ENCODE measurements around the gene GLA.
A peak's percentile ranks its signal among the peaks of the same experiment; 100 is the strongest.

The GLA gene

DNA sequence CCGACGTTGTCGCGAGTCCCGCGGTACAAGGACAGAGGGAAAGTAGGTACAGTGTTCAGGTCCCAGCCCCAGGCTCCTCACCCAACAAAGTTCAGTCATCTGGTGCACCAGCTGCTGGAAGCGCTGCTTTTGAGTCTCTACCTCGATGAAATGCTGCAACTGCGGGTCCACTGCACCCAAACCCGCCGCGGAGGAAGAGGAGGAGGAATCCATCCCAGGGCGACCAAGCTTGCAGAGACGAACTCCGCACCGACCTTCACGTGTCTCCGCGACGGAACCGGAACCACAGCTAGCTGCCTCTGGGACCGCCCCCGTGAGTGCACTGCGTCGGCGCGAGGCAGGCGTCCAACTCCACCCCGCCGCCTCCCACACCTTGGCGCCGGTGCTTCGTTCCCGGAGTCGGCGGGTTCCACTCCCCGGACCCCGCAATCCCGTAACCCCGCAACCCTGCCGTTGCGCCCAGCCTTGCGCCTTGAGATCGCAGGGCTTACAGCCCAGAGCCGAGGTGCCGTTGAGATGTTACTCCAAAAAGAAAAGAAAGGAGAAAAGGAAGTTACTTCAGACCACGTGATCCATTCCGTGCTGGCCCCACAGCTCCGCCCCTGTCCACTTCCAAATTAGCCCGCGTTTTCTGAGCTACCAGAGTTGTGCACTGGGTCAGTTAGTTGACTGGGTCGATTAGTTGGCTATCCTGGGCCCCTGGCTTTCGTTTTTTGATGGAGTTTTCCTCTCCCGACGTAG, 59.1 kb downstream of the GLA start, which contains the start of gene TIMM8A:
TIMM8A (minus strand) TSS at position 291 of the 741 bp plus-strand sequence; CDS start at position 213, 78 bp downstream.
- Histone ChIP-seq H3K4me3 (ENCODE audit: low read depth, low read length) (peak within 1 kb of the TSS; percentile 90), H3K9ac (no peak within 1 kb of the TSS), H3K4me1 (no peaks in the 10 kb centered on the region), H3K4me2 (ENCODE audit: low read length) (peak within 1 kb of the TSS; percentile 71), H3K9me3 (ENCODE audit: control insufficient read depth, low read length) (no peaks in the 10 kb centered on the region), H3K36me3 (ENCODE audit: control insufficient read depth, insufficient read depth, low read length) (no peaks in the 10 kb centered on the region), H3K27me3 (ENCODE audit: control insufficient read depth, insufficient read depth, low read length) (no peaks in the 10 kb centered on the region), H2AFZ (peak within 1 kb of the TSS; percentile 90), H3K27ac (peak within 1 kb of the TSS; percentile 80), H3K79me2 (no peaks in the 10 kb centered on the region)
- TF ChIP-seq, protein P1, sequence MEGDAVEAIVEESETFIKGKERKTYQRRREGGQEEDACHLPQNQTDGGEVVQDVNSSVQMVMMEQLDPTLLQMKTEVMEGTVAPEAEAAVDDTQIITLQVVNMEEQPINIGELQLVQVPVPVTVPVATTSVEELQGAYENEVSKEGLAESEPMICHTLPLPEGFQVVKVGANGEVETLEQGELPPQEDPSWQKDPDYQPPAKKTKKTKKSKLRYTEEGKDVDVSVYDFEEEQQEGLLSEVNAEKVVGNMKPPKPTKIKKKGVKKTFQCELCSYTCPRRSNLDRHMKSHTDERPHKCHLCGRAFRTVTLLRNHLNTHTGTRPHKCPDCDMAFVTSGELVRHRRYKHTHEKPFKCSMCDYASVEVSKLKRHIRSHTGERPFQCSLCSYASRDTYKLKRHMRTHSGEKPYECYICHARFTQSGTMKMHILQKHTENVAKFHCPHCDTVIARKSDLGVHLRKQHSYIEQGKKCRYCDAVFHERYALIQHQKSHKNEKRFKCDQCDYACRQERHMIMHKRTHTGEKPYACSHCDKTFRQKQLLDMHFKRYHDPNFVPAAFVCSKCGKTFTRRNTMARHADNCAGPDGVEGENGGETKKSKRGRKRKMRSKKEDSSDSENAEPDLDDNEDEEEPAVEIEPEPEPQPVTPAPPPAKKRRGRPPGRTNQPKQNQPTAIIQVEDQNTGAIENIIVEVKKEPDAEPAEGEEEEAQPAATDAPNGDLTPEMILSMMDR (IDR thresholded peaks at IDR 0.05) = no peak

DNA sequence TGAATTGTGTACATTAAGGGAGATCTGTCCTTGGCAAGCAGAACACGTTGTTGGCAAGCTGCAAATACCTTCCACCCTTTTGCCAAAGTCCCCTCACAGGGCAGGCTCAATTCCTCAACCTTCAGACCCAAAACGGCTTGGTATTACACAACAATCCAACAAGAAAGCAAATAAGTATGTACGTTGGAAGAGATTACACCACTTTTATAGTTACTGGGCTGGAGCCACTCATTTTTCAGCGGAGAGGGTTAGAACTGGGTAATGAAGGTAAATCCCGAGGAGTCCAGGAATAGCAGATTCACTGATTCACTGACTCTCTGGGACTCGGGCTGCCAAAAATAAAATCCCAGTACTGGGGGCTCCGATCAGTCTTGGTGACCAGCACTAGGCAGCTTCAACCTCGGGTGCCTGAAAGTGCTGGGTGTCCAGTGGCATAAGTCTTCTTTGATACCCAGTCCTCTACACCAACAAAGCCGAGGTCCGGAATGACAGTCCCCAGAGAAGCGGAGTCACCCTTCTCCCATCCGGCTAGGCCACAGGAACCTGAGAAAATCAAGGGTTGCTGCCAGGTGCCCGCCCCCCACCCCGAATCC, 59.8 kb downstream of the GLA start:
- Histone ChIP-seq H2AFZ (peak overlapping the region; percentile 90), H3K27ac (peak overlapping the region; percentile 80), H3K4me1 (no peaks in the 10 kb centered on the region), H3K27me3 (ENCODE audit: control insufficient read depth, insufficient read depth, low read length) (no peaks in the 10 kb centered on the region), H3K4me3 (ENCODE audit: low read depth, low read length) (peak overlapping the region; percentile 90), H3K4me2 (ENCODE audit: low read length) (peak overlapping the region; percentile 71), H3K9ac (no peak overlapping the region), H3K36me3 (ENCODE audit: control insufficient read depth, insufficient read depth, low read length) (no peaks in the 10 kb centered on the region), H3K79me2 (no peaks in the 10 kb centered on the region), H3K9me3 (ENCODE audit: control insufficient read depth, low read length) (no peaks in the 10 kb centered on the region)
- TF ChIP-seq, protein P1 (IDR thresholded peaks at IDR 0.05) = no peak
